Cardiac muscle cell (in vitro differentiated cells and primary cell): ENCODE results near the gene UBALD2. TPM values are rescaled to one million over a fixed set of nuclear protein-coding genes. Genes with fewer than 3 reads are reported as not detected.

Experiments used
- DNase-seq, 2 donors: peaks; one replicate each; pipeline versions ENCODE4 v3.0.0 to v3.0.0-alpha.2; 2010 to 2017; ENCODE audit warnings: low read depth in 1 of 2, low spot score in 1 of 2
- H3K27ac ChIP-seq: fragments of 200-600 bp; sonication (generic); 2 replicates; pipeline ENCODE4 v1.5.1; 2016
- H3K27me3 ChIP-seq: fragments of 200-600 bp; sonication (generic); 2 replicates; pipeline ENCODE4 v1.6.0; 2016; ENCODE audit warnings: control low read depth
- H3K36me3 ChIP-seq: fragments of 200-600 bp; sonication (generic); 2 replicates; pipeline ENCODE4 v1.5.1; 2016; ENCODE audit warnings: control low read depth
- H3K4me1 ChIP-seq: fragments of 200-600 bp; sonication (generic); 2 replicates; pipeline ENCODE4 v1.8.1; 2017; ENCODE audit warnings: low read depth, mild to moderate bottlenecking, mixed run types
- H3K4me3 ChIP-seq: fragments of 200-600 bp; sonication (generic); 2 replicates; pipeline ENCODE4 v1.5.1; 2016; ENCODE audit warnings: mild to moderate bottlenecking
- H3K9me3 ChIP-seq: fragments of 200-600 bp; sonication (generic); 2 replicates; pipeline ENCODE4 v1.5.1; 2017; ENCODE audit warnings: low read depth, mild to moderate bottlenecking, control low read depth
- CTCF ChIP-seq: IDR thresholded peaks from 2 replicates; pipeline ENCODE4 v1.5.1; 2012; ENCODE audit warnings: low read depth, mild to moderate bottlenecking, low read length
- polyA plus RNA-seq: library from polyadenylated mRNA; unstranded; fragments of >200 nt; fragmentation: Nextera tagmentation; extraction: Ambion mirVana; gene quantifications from 2 replicates; pipeline ENCODE4 v1.2.1, GENCODE V29; 2016
- total RNA-seq: library from RNA; depleted of rRNA; stranded (reverse); fragments of >200 nt; gene quantifications from 2 replicates; pipeline ENCODE4 v1.2.3, GENCODE V29; 2016

UBALD2 gene
- total and polyA plus RNA-seq, 2 experiments from 2014 or later: 13.2 to 23.2 TPM

- DNase-seq: no peak
- peaks cover 54% of the 10 kb centered on the region for H3K4me1 ChIP-seq
Measured at GRCh38 chr17:76270127-76270592, 5.0 kb downstream of the UBALD2 start.

GRCh38 chr17:76270770-76271668 lies 5.9 kb downstream of the UBALD2 start:
- Histone ChIP-seq H3K9me3 (no peaks in the 10 kb centered on the region), H3K27ac (no peak overlapping the region), H3K27me3 (no peaks in the 10 kb centered on the region), H3K4me1 (peaks cover 55% of the 10 kb centered on the region), H3K36me3 (peaks cover 2% of the 10 kb centered on the region), H3K4me3 (no peak overlapping the region)
- no peak for TF ChIP-seq CTCF
- no peak for DNase-seq

More at GRCh38 chr17:76270127-76270592, 5.0 kb downstream of the UBALD2 start:
- Histone ChIP-seq H3K4me3 (no peak overlapping the region), H3K9me3 (no peaks in the 10 kb centered on the region), H3K27me3 (no peaks in the 10 kb centered on the region), H3K27ac (peak overlapping the region; percentile 90), H3K36me3 (peaks cover 2% of the 10 kb centered on the region)
- TF ChIP-seq CTCF: no peak

GRCh38 chr17:76271669-76272540 lies 6.8 kb downstream of the UBALD2 start:
- DNase-seq: peak in 1 of 2 donors; percentile 17
- H3K4me3 ChIP-seq: no peak overlapping the region
- no peaks in the 10 kb centered on the region for H3K9me3 ChIP-seq
- TF ChIP-seq CTCF: no peak
- H3K36me3 ChIP-seq: peaks cover 2% of the 10 kb centered on the region
- peaks cover 50% of the 10 kb centered on the region for H3K4me1 ChIP-seq
- H3K27me3 ChIP-seq: no peaks in the 10 kb centered on the region
- H3K27ac ChIP-seq: peak overlapping the region; percentile 54

GRCh38 chr17:76272541-76273444 lies 7.6 kb downstream of the UBALD2 start:
- Histone ChIP-seq H3K4me1 (peaks cover 42% of the 10 kb centered on the region), H3K27ac (peak overlapping the region; percentile 54)

More at GRCh38 chr17:76272541-76273444, 7.6 kb downstream of the UBALD2 start:
- H3K4me3 ChIP-seq: no peak overlapping the region
- no peak for TF ChIP-seq CTCF
- no peaks in the 10 kb centered on the region for H3K27me3 ChIP-seq
- peaks cover 2% of the 10 kb centered on the region for H3K36me3 ChIP-seq
- H3K9me3 ChIP-seq: no peaks in the 10 kb centered on the region
- DNase-seq: no peak
